Measurements from ENCODE around the gene DAAM1. TPM values are rescaled to one million over a fixed set of nuclear protein-coding genes. Genes with fewer than 3 reads are reported as not detected.

The DAAM1 gene
- polyA plus RNA-seq, 1 of the 3 experiments (the other 2 are of a cell fraction), result 5.1 TPM

GRCh38 chr14:59207506-59207933 is 19.1 kb downstream of the DAAM1 start:
- CTCF ChIA-PET, result no interaction called here
- Histone ChIP-seq H3F3A (replicated peaks; ENCODE audit: insufficient read depth) (peaks cover 6% of the 10 kb centered on the region), H3K27ac (ENCODE audit: low read depth in 2 of 2, low read length in 1 of 2) (peak overlapping the region in 1 of 2 experiments; percentile 39; a peak in 2 of 4 replicates), H3K9me3 (no peaks in the 10 kb centered on the region), H4K20me1 (ENCODE audit: insufficient read depth) (no peaks in the 10 kb centered on the region), H3K9ac (no peak overlapping the region), H2AFZ (ENCODE audit: low read depth) (no peak overlapping the region), H3K4me1 (ENCODE audit: control insufficient read depth in 1 of 2, insufficient read depth in 2 of 2, low read depth in 1 of 2, low read length in 1 of 2) (peaks cover 0 to 5% of the 10 kb centered on the region in 2 experiments; a peak in 2 of 4 replicates), H3K4me2 (no peak overlapping the region), H3K79me2 (ENCODE audit: insufficient read depth) (peaks cover 28% of the 10 kb centered on the region), H3K36me3 (replicated peaks in 1 of 2; ENCODE audit: control insufficient read depth in 1 of 2, insufficient read depth in 2 of 2, low read length in 1 of 2) (no peaks in the 10 kb centered on the region), H3K27me3 (ENCODE audit: insufficient read depth) (no peaks in the 10 kb centered on the region), H3K9me2 (no peaks in the 10 kb centered on the region), H3K4me3 (ENCODE audit: low read depth in 2 of 2, low read length in 1 of 2) (no peak overlapping the region)
- TF ChIP-seq USF1 (IDR thresholded peaks at IDR 0.05; ENCODE audit: borderline replicate concordance, low read depth) (no peak), MXI1 (IDR thresholded peaks at IDR 0.05; ENCODE audit: low read depth, low read length) (no peak), MAX (IDR thresholded peaks at IDR 0.05; ENCODE audit: low read depth) (no peak), ELF1 (IDR thresholded peaks at IDR 0.05) (no peak), YY1 (IDR thresholded peaks at IDR 0.05; ENCODE audit: low read depth) (no peak), JUND (IDR thresholded peaks at IDR 0.05) (no peak), NRF1 (IDR thresholded peaks at IDR 0.05; ENCODE audit: low read depth, low read length) (no peak), FOXM1 (IDR thresholded peaks at IDR 0.05; ENCODE audit: low read depth) (no peak), REST (IDR thresholded peaks at IDR 0.05; ENCODE audit: low read depth, low read length) (no peak), SIN3A (IDR thresholded peaks at IDR 0.05; ENCODE audit: borderline replicate concordance, low read depth, low read length) (no peak), SMC3 (IDR thresholded peaks at IDR 0.05; ENCODE audit: low read depth, low read length) (no peak), POLR2AphosphoS5 (IDR thresholded peaks at IDR 0.05; ENCODE audit: low read depth, low read length) (no peak)
- no peak for DNase-seq
- POLR2A ChIA-PET, result no interaction called here
- WGBS (ENCODE audit: low lambda C conversion rate), result 96% methylated on average over 5 of the region's 5 CpGs

- Histone ChIP-seq H3K9ac (no peak overlapping the region), H4K20me1 (ENCODE audit: insufficient read depth) (no peaks in the 10 kb centered on the region), H3K4me1 (ENCODE audit: control insufficient read depth in 1 of 2, insufficient read depth in 2 of 2, low read depth in 1 of 2, low read length in 1 of 2) (peaks cover 3 to 5% of the 10 kb centered on the region in 2 experiments; a peak in 2 of 4 replicates), H3K27me3 (ENCODE audit: insufficient read depth) (no peaks in the 10 kb centered on the region), H2AFZ (ENCODE audit: low read depth) (no peak overlapping the region), H3K9me2 (no peaks in the 10 kb centered on the region), H3K9me3 (no peaks in the 10 kb centered on the region), H3K27ac (ENCODE audit: low read depth in 2 of 2, low read length in 1 of 2) (peak overlapping the region in 1 of 2 experiments; percentile 39; a peak in 2 of 4 replicates), H3K4me2 (no peak overlapping the region), H3K36me3 (replicated peaks in 1 of 2; ENCODE audit: control insufficient read depth in 1 of 2, insufficient read depth in 2 of 2, low read length in 1 of 2) (no peaks in the 10 kb centered on the region), H3K4me3 (ENCODE audit: low read depth in 2 of 2, low read length in 1 of 2) (no peak overlapping the region), H3F3A (replicated peaks; ENCODE audit: insufficient read depth) (peaks cover 6% of the 10 kb centered on the region), H3K79me2 (ENCODE audit: insufficient read depth) (peaks cover 28% of the 10 kb centered on the region)
- ChIA-PET CTCF (no interaction called here), POLR2A (no interaction called here)
- 75% methylated on average over 6 of the region's 6 CpGs for WGBS (ENCODE audit: low lambda C conversion rate)
- DNase-seq, result no peak
- peak; percentile 48; the same call in 1 of the 2 replicates for TF ChIP-seq FOSL2 (IDR thresholded peaks at IDR 0.05; ENCODE audit: borderline replicate concordance, low read depth)
- TF ChIP-seq ZBTB33 (IDR thresholded peaks at IDR 0.05; ENCODE audit: borderline replicate concordance, low read depth), result no peak
- peak; percentile 36; the same call in 1 of the 2 replicates for TF ChIP-seq JUND (IDR thresholded peaks at IDR 0.05)
These were observed 19.9 kb downstream of the DAAM1 start for GRCh38 chr14:59208224-59208814.
